Left lung (tissue), 10 donors: ENCODE data around the gene PLEKHG4B. TPM values are rescaled to one million over a fixed set of nuclear protein-coding genes. Genes with fewer than 3 reads are reported as not detected.
A peak's percentile ranks its signal among the peaks of the same experiment; 100 is the strongest.

ENCODE experiments used
- ATAC-seq: fragments of 200-7000 bp; cut with Tn5 transposase; one replicate; pipeline ENCODE4 v1.9.1; 2020; ENCODE audit warnings: moderate library complexity
- DNase-seq, 4 donors: peaks; one replicate each; pipeline ENCODE4 v3.0.0-alpha.2; 2013 to 2020
- H3K27ac ChIP-seq, 2 donors: fragments of 200-600 bp; sonication (generic) in 1 of 2; one replicate each; pipeline versions ENCODE4 v1.5.0 to v1.8.0; 2020 to 2021
- H3K27me3 ChIP-seq, 2 donors: fragments of 200-600 bp; sonication (generic) in 1 of 2; one replicate each; pipeline versions ENCODE4 v1.5.0 to v1.8.0; 2020 to 2021
- H3K36me3 ChIP-seq, 2 donors: fragments of 200-600 bp; sonication (generic) in 1 of 2; one replicate each; pipeline versions ENCODE4 v1.5.0 to v1.8.0; 2020 to 2021
- H3K4me1 ChIP-seq, 2 donors: fragments of 200-600 bp; one replicate each; pipeline ENCODE4 v1.8.0; 2021
- H3K4me3 ChIP-seq, 2 donors: fragments of 200-600 bp; sonication (generic) in 1 of 2; one replicate each; pipeline versions ENCODE4 v1.5.0 to v1.8.0; 2020 to 2021; ENCODE audit warnings: mild to moderate bottlenecking in 1 of 2
- H3K9me3 ChIP-seq, 2 donors: fragments of 200-600 bp; sonication (generic) in 1 of 2; one replicate each; pipeline versions ENCODE4 v1.5.0 to v1.8.0; 2020 to 2021
- intact Hi-C, 2 donors: fragments of 100-400 bp; cut with DNase I; formaldehyde crosslinking; loops; one replicate each; pipeline versions ENCODE4 v1.11.2 to v1.14.2; 2022
- polyA plus RNA-seq, 6 donors: library from polyadenylated mRNA; unstranded; fragments of 120-200 nt; gene quantifications; one replicate each; pipeline ENCODE4 v1.2.1, GENCODE V29; 2013; ENCODE audit not compliant: insufficient read length in 6 of 6
- total RNA-seq, 2 donors: library from RNA; stranded (reverse); fragmentation: NEBNext Ultra II Directional; extraction: Animal tissue kit (Norgen Biotek cat#: 25700); gene quantifications; one replicate each; pipeline ENCODE4 v1.2.1, GENCODE V29; 2021
- TF ChIP-seq, protein P1 (sequence below), 2 donors: fragments of 200-600 bp; sonication (generic) in 1 of 2; IDR thresholded peaks; one replicate each; pipeline versions ENCODE4 v1.5.0 to v1.8.0; 2021; ENCODE audit warnings: antibody characterized with exemption in 2 of 2
- donor health status: DM: no; HTN: yes; CAD: no.
- donor health status: DM: no; HTN: no; CAD: no.

The PLEKHG4B gene
- total and polyA plus RNA-seq, 8 donors, result 1.2 to 19.5 (median 15.5) TPM

- peak in 1 of 4 donors; percentile 57 for DNase-seq
- Histone ChIP-seq H3K27me3 (peaks cover 4 to 31% of the 10 kb centered on the region in 2 donors), H3K27ac (no peak overlapping the region), H3K9me3 (no peaks in the 10 kb centered on the region), H3K4me3 (no peak overlapping the region), H3K4me1 (peaks cover 4 to 6% of the 10 kb centered on the region in 2 donors), H3K36me3 (no peaks in the 10 kb centered on the region)
- TF ChIP-seq, protein P1, sequence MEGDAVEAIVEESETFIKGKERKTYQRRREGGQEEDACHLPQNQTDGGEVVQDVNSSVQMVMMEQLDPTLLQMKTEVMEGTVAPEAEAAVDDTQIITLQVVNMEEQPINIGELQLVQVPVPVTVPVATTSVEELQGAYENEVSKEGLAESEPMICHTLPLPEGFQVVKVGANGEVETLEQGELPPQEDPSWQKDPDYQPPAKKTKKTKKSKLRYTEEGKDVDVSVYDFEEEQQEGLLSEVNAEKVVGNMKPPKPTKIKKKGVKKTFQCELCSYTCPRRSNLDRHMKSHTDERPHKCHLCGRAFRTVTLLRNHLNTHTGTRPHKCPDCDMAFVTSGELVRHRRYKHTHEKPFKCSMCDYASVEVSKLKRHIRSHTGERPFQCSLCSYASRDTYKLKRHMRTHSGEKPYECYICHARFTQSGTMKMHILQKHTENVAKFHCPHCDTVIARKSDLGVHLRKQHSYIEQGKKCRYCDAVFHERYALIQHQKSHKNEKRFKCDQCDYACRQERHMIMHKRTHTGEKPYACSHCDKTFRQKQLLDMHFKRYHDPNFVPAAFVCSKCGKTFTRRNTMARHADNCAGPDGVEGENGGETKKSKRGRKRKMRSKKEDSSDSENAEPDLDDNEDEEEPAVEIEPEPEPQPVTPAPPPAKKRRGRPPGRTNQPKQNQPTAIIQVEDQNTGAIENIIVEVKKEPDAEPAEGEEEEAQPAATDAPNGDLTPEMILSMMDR (IDR thresholded peaks at IDR 0.05), result no peak
- intact Hi-C loops, result no loop called here
- ATAC-seq, result no peak
Measured at GRCh38 chr5:187042-187431, 95.1 kb downstream of the PLEKHG4B start.

- no peak for ATAC-seq
- TF ChIP-seq, protein P1 (IDR thresholded peaks at IDR 0.05), result no peak
- H3K4me1 ChIP-seq, result peaks cover 4 to 6% of the 10 kb centered on the region in 2 donors
- no peaks in the 10 kb centered on the region for H3K9me3 ChIP-seq
- no peak overlapping the region for H3K4me3 ChIP-seq
- H3K27ac ChIP-seq, result no peak overlapping the region
- peaks cover 4 to 39% of the 10 kb centered on the region in 2 donors for H3K27me3 ChIP-seq
- intact Hi-C loops, result no loop called here
- H3K36me3 ChIP-seq, result no peaks in the 10 kb centered on the region
- peak in 1 of 4 donors; percentile 65 for DNase-seq
Measured at GRCh38 chr5:187617-188451, 95.9 kb downstream of the PLEKHG4B start.

- no peaks in the 10 kb centered on the region for H3K36me3 ChIP-seq
- TF ChIP-seq, protein P1 (IDR thresholded peaks at IDR 0.05), result peak; percentile 91 to 98
- H3K4me3 ChIP-seq, result no peak overlapping the region
- no peak overlapping the region for H3K27ac ChIP-seq
- peaks cover 4 to 40% of the 10 kb centered on the region in 2 donors for H3K27me3 ChIP-seq
- ATAC-seq (peak; percentile 95), DNase-seq (peak; percentile 74 to 93 (median 86))
- H3K4me1 ChIP-seq, result peaks cover 4 to 6% of the 10 kb centered on the region in 2 donors
- no peaks in the 10 kb centered on the region for H3K9me3 ChIP-seq
- intact Hi-C loops, result no loop called here
Measured at GRCh38 chr5:188488-189481, 96.8 kb downstream of the PLEKHG4B start.

GRCh38 chr5:189486-189885 lies 97.5 kb downstream of the PLEKHG4B start:
- no peak overlapping the region for H3K27ac ChIP-seq
- H3K4me1 ChIP-seq, result peaks cover 4 to 6% of the 10 kb centered on the region in 2 donors
- no peaks in the 10 kb centered on the region for H3K36me3 ChIP-seq
- H3K9me3 ChIP-seq, result no peaks in the 10 kb centered on the region
- peaks cover 4 to 40% of the 10 kb centered on the region in 2 donors for H3K27me3 ChIP-seq
- DNase-seq (peak in 1 of 4 donors; percentile 46), ATAC-seq (no peak)
- TF ChIP-seq, protein P1 (IDR thresholded peaks at IDR 0.05), result no peak
- intact Hi-C loops, result no loop called here
- no peak overlapping the region for H3K4me3 ChIP-seq
